Neuronal stem cell (in vitro differentiated cells): ENCODE data around the gene OR10AD1.

Experiments
- DNase-seq: peaks from one replicate; pipeline ENCODE4 v3.0.0-alpha.2; 2013; ENCODE audit warnings: low spot score
- H2AFZ ChIP-seq: one replicate; pipeline ENCODE4 v1.6.1; 2013; ENCODE audit warnings: mild to moderate bottlenecking, low read length, inconsistent platforms
- H2AK5ac ChIP-seq: 2 replicates; pipeline ENCODE4 v1.6.1; 2013; ENCODE audit warnings: low read depth, mild to moderate bottlenecking, inconsistent platforms, low read length, moderate library complexity, mixed read lengths
- H2BK120ac ChIP-seq: 2 replicates; pipeline ENCODE4 v1.6.1; 2013; ENCODE audit warnings: low read depth, mild to moderate bottlenecking, inconsistent platforms, low read length, moderate library complexity, mixed read lengths
- H2BK12ac ChIP-seq: one replicate; pipeline ENCODE4 v1.6.1; 2013; ENCODE audit warnings: low read length, inconsistent platforms
- H2BK15ac ChIP-seq: 2 replicates; pipeline ENCODE4 v1.6.1; 2013; ENCODE audit warnings: mild to moderate bottlenecking, low read length, inconsistent platforms, mixed read lengths
- H2BK5ac ChIP-seq: one replicate; pipeline ENCODE4 v1.6.1; 2013; ENCODE audit warnings: inconsistent platforms, mild to moderate bottlenecking, low read length, moderate library complexity
- H3K14ac ChIP-seq: one replicate; pipeline ENCODE4 v1.6.1; 2013; ENCODE audit warnings: low read length, inconsistent platforms
- H3K18ac ChIP-seq: 2 replicates; pipeline ENCODE4 v1.6.1; 2013; ENCODE audit warnings: low read length, inconsistent platforms
- H3K23ac ChIP-seq: 2 replicates; pipeline ENCODE4 v1.6.1; 2013; ENCODE audit warnings: low read depth, mild to moderate bottlenecking, mixed read lengths, low read length, inconsistent platforms; ENCODE audit not compliant: poor library complexity
- H3K27ac ChIP-seq: replicated peaks from 3 replicates; pipeline ENCODE4 v1.5.1; 2013; ENCODE audit warnings: low read length, inconsistent platforms
- H3K27me3 ChIP-seq, 3 experiments: 2 replicates each; pipeline ENCODE4 v1.6.1; 2013; ENCODE audit warnings: low read length in 3 of 3, mild to moderate bottlenecking in 2 of 3, inconsistent platforms in 1 of 3, low read depth in 1 of 3, mixed read lengths in 1 of 3, moderate library complexity in 1 of 3; ENCODE audit not compliant: control insufficient read depth in 3 of 3, insufficient read depth in 3 of 3
- H3K36me3 ChIP-seq, 2 donors: replicated peaks in 1 of 2; 2 replicates each; pipeline ENCODE4 v1.6.1; 2013; ENCODE audit warnings: low read length in 2 of 2; ENCODE audit not compliant: control insufficient read depth in 2 of 2, insufficient read depth in 2 of 2
- H3K4ac ChIP-seq: 2 replicates; pipeline ENCODE4 v1.6.1; 2013; ENCODE audit warnings: inconsistent platforms, mild to moderate bottlenecking, low read length, moderate library complexity
- H3K4me1 ChIP-seq, 2 donors: 1 replicate in 1 of 2; 2 replicates in 1 of 2; pipeline ENCODE4 v1.6.1; 2013; ENCODE audit warnings: low read length in 2 of 2, low read depth in 1 of 2; ENCODE audit not compliant: control insufficient read depth in 2 of 2, insufficient read depth in 1 of 2
- H3K4me2 ChIP-seq: one replicate; pipeline ENCODE4 v1.6.1; 2013; ENCODE audit warnings: mild to moderate bottlenecking, low read length, inconsistent platforms; ENCODE audit not compliant: insufficient read depth, poor library complexity, severe bottlenecking
- H3K4me3 ChIP-seq, 2 donors: 2 replicates each; pipeline ENCODE4 v1.5.1; 2013; ENCODE audit warnings: low read length in 2 of 2, mild to moderate bottlenecking in 2 of 2, inconsistent platforms in 1 of 2, moderate library complexity in 1 of 2
- H3K79me1 ChIP-seq: one replicate; pipeline ENCODE4 v1.6.1; 2013; ENCODE audit warnings: low read depth, mild to moderate bottlenecking, inconsistent platforms, low read length, moderate library complexity
- H3K9ac ChIP-seq: one replicate; pipeline ENCODE4 v1.6.1; 2013; ENCODE audit warnings: mild to moderate bottlenecking, low read depth, low read length, inconsistent platforms; ENCODE audit not compliant: poor library complexity
- H3K9me3 ChIP-seq, 2 donors: replicated peaks in 1 of 2; 2 replicates each; pipeline versions ENCODE3 to v1.6.1; 2013; ENCODE audit warnings: low read length in 2 of 2, mild to moderate bottlenecking in 2 of 2, inconsistent platforms in 1 of 2, low read depth in 1 of 2, mixed read lengths in 1 of 2, moderate library complexity in 1 of 2; ENCODE audit not compliant: control insufficient read depth in 2 of 2, insufficient read depth in 1 of 2
- H4K8ac ChIP-seq: one replicate; pipeline ENCODE4 v1.6.1; 2013; ENCODE audit warnings: low read depth, mild to moderate bottlenecking, inconsistent platforms, low read length, moderate library complexity
- H4K91ac ChIP-seq: one replicate; pipeline ENCODE4 v1.6.1; 2013; ENCODE audit warnings: low read length, low read depth, mild to moderate bottlenecking, inconsistent platforms; ENCODE audit not compliant: poor library complexity
- WGBS, 2 donors: extraction: QIAGEN DNeasy Blood & Tissue Kit; methylation state at CpG; one replicate each; pipeline ENCODE4 v1.1.7; 2013; ENCODE audit warnings: missing lambda C conversion rate in 2 of 2, mixed read lengths in 1 of 2; ENCODE audit not compliant: insufficient read length in 2 of 2, insufficient replicate concordance in 1 of 2; ENCODE audit errors: extremely low coverage in 2 of 2; 5-methylcytosine and 5-hydroxymethylcytosine counted together

Gene OR10AD1

GRCh38 chr12:48198672-48198971 is 4.5 kb downstream of the OR10AD1 start:
- no peak overlapping the region for H3K14ac ChIP-seq
- H3K4me3 ChIP-seq = peak overlapping the region; percentile 85 to 93
- no peak overlapping the region for H2BK120ac ChIP-seq
- no peak overlapping the region for H3K27ac ChIP-seq
- no peak overlapping the region for H2BK5ac ChIP-seq
- H3K4me1 ChIP-seq = peaks cover 1 to 6% of the 10 kb centered on the region in 2 donors
- no peak overlapping the region for H2BK12ac ChIP-seq
- no peak overlapping the region for H2BK15ac ChIP-seq
- peak overlapping the region; percentile 79 for H2AFZ ChIP-seq
- H3K9me3 ChIP-seq = peaks cover 4 to 9% of the 10 kb centered on the region in 2 donors
- no peak overlapping the region for H3K23ac ChIP-seq
- peak overlapping the region; percentile 92 for H3K18ac ChIP-seq
- WGBS, 2 donors = no CpG with 5 or more reads among the region's 26 CpGs
- H3K79me1 ChIP-seq = no peaks in the 10 kb centered on the region
- no peak for DNase-seq
- no peak overlapping the region for H4K91ac ChIP-seq
- peak overlapping the region; percentile 74 for H3K4me2 ChIP-seq
- peak overlapping the region; percentile 68 for H4K8ac ChIP-seq
- no peak overlapping the region for H2AK5ac ChIP-seq
- H3K4ac ChIP-seq = no peak overlapping the region
- H3K27me3 ChIP-seq = peaks cover 0 to 2% (median 0%) of the 10 kb centered on the region in 3 experiments
- peak overlapping the region; percentile 83 for H3K9ac ChIP-seq
- no peaks in the 10 kb centered on the region for H3K36me3 ChIP-seq

GRCh38 chr12:48197971-48198671 is 5.0 kb downstream of the OR10AD1 start:
- H3K4ac ChIP-seq = no peak overlapping the region
- H3K14ac ChIP-seq = no peak overlapping the region
- H3K27me3 ChIP-seq = peaks cover 0 to 3% (median 0%) of the 10 kb centered on the region in 3 experiments
- peak overlapping the region; percentile 83 for H3K9ac ChIP-seq
- WGBS, 2 donors = no CpG with 5 or more reads among the region's 39 CpGs
- no peak overlapping the region for H3K23ac ChIP-seq
- peak overlapping the region; percentile 92 for H3K18ac ChIP-seq
- H3K4me1 ChIP-seq = peaks cover 1 to 6% of the 10 kb centered on the region in 2 donors
- peak overlapping the region; percentile 68 for H4K8ac ChIP-seq
- no peak overlapping the region for H2AK5ac ChIP-seq
- no peak overlapping the region for H2BK12ac ChIP-seq
- no peak overlapping the region for H2BK5ac ChIP-seq
- H3K4me2 ChIP-seq = peak overlapping the region; percentile 74
- no peak overlapping the region for H2BK15ac ChIP-seq
- H3K27ac ChIP-seq = peak overlapping the region; percentile 66
- H3K79me1 ChIP-seq = no peaks in the 10 kb centered on the region
- no peak overlapping the region for H4K91ac ChIP-seq
- peak overlapping the region; percentile 79 for H2AFZ ChIP-seq
- H3K36me3 ChIP-seq = no peaks in the 10 kb centered on the region
- peaks cover 4 to 9% of the 10 kb centered on the region in 2 donors for H3K9me3 ChIP-seq
- DNase-seq = peak; percentile 90
- H2BK120ac ChIP-seq = no peak overlapping the region
- H3K4me3 ChIP-seq = peak overlapping the region; percentile 85 to 93

- Histone ChIP-seq H3K18ac (no peak overlapping the region), H2AFZ (peak overlapping the region; percentile 79), H3K79me1 (no peaks in the 10 kb centered on the region), H2BK12ac (no peak overlapping the region), H3K4me2 (peak overlapping the region; percentile 74), H2BK15ac (no peak overlapping the region), H4K8ac (no peak overlapping the region), H3K23ac (no peak overlapping the region), H3K9me3 (peaks cover 0 to 9% of the 10 kb centered on the region in 2 donors), H3K14ac (no peak overlapping the region), H2AK5ac (no peak overlapping the region), H2BK5ac (no peak overlapping the region), H3K4me1 (peaks cover 1 to 6% of the 10 kb centered on the region in 2 donors), H3K4me3 (peak overlapping the region; percentile 76 to 85), H2BK120ac (no peak overlapping the region), H3K4ac (no peak overlapping the region), H4K91ac (no peak overlapping the region), H3K9ac (no peak overlapping the region), H3K27ac (peak overlapping the region; percentile 55), H3K36me3 (no peaks in the 10 kb centered on the region), H3K27me3 (peaks cover 0 to 3% (median 0%) of the 10 kb centered on the region in 3 experiments)
- WGBS, 2 donors = no CpG with 5 or more reads among the region's 10 CpGs
- DNase-seq = no peak
Observed at GRCh38 chr12:48197549-48197970, 5.5 kb downstream of the OR10AD1 start.

GRCh38 chr12:48194799-48195201 is 8.3 kb downstream of the OR10AD1 start:
- no peak for DNase-seq
- H2BK5ac ChIP-seq = no peak overlapping the region
- no peak overlapping the region for H3K18ac ChIP-seq
- no peak overlapping the region for H3K4ac ChIP-seq
- H3K36me3 ChIP-seq = no peaks in the 10 kb centered on the region
- WGBS, 2 donors = no CpG with 5 or more reads among the region's 1 CpG
- H2AFZ ChIP-seq = peak overlapping the region; percentile 14
- H3K23ac ChIP-seq = no peak overlapping the region
- H3K4me2 ChIP-seq = no peak overlapping the region
- H2AK5ac ChIP-seq = no peak overlapping the region
- H3K27ac ChIP-seq = no peak overlapping the region
- H3K9me3 ChIP-seq = peaks cover 0 to 2% of the 10 kb centered on the region in 2 donors
- no peak overlapping the region for H4K8ac ChIP-seq
- no peak overlapping the region for H4K91ac ChIP-seq
- H3K27me3 ChIP-seq = peaks cover 0 to 3% (median 0%) of the 10 kb centered on the region in 3 experiments
- no peak overlapping the region for H3K14ac ChIP-seq
- no peak overlapping the region for H2BK120ac ChIP-seq
- no peak overlapping the region for H2BK15ac ChIP-seq
- H3K79me1 ChIP-seq = no peaks in the 10 kb centered on the region
- H3K4me1 ChIP-seq = peaks cover 1 to 5% of the 10 kb centered on the region in 2 donors
- no peak overlapping the region for H3K4me3 ChIP-seq
- no peak overlapping the region for H2BK12ac ChIP-seq
- no peak overlapping the region for H3K9ac ChIP-seq
